Breast epithelium (tissue), 3 donors: ENCODE results near the gene AMZ2.

ENCODE experiments used
- CTCF ChIP-seq, 3 donors: fragments of 450-650 bp; IDR thresholded peaks; one replicate each; pipeline ENCODE4 v1.5.1; 2016 to 2017; ENCODE audit warnings: antibody characterized with exemption in 3 of 3, mild to moderate bottlenecking in 3 of 3, moderate library complexity in 3 of 3
- POLR2A ChIP-seq: fragments of 450-650 bp; IDR thresholded peaks from one replicate; pipeline ENCODE4 v1.6.1; 2016; ENCODE audit warnings: antibody characterized with exemption, mild to moderate bottlenecking, moderate library complexity

DNA sequence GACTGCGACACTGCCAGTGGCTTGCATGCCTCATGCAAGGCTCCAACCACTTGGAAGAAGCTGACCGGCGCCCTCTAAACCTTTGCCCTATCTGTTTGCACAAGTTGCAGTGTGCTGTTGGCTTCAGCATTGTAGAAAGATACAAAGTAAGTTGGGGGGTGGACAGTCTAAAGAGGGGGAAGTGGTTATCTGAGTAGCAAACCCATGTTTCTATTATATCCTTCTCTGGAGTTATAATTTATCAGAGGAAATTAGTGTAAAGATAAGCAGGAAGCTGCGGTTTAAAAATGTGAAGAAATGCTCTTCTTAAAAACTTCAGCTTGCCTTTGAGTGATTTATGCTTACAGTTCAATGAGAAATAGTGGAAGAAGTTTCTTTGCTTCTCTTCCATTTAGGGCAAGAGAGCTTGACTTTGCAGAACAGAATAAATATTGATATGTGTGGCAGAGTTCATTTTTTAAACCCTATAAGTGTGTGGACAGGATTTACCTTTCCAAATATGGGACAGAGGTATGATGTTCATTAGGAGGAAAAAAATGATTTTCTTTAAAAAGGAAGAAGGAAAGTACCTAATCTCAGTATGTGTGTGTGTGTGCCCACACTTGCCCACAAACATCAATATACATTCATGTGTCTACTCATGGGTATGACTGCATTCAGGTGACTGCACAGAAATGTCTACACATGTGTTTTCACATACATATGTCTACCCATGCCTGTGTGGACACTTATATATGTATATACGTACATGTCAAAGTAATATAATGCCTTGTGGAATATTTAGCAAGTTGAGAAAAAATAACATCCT, 8.1 kb downstream of the AMZ2 start:
- TF ChIP-seq CTCF (IDR thresholded peaks at IDR 0.05): no peak
- TF ChIP-seq POLR2A: no peak
